Activated CD8-positive, alpha-beta T cell treated with anti-CD3 and anti-CD28 coated beads, Interleukin-2, amount 10 ng/mL, durations not matched to agents 7 days and 5 days (primary cell): ENCODE measurements around the gene USP3. TPM values are rescaled to one million over a fixed set of nuclear protein-coding genes. Genes with fewer than 3 reads are reported as not detected.
A peak's percentile ranks its signal among the peaks of the same experiment; 100 is the strongest.

Experiments used
- ATAC-seq: fragments of 150-1000 bp; cut with Tn5 transposase; one replicate; pipeline ENCODE4 v1.10.0; 2021; ENCODE audit warnings: moderate library complexity
- CTCF ChIA-PET: fragments of 350-600 bp; sonication (Branson Sonifier 250); formaldehyde crosslinking; loops from one replicate; lab custom pipeline; 2021; ENCODE audit warnings: antibody characterized with exemption; lab: Charles Lee
- POLR2A ChIA-PET: fragments of 350-600 bp; sonication (Branson Sonifier 250); formaldehyde crosslinking; loops from one replicate; lab custom pipeline; 2021; ENCODE audit warnings: antibody characterized with exemption; lab: Charles Lee
- DNase-seq: peaks from one replicate; pipeline ENCODE4 v3.0.0-alpha.2; 2020
- H3K27ac Mint-ChIP-seq: one replicate; pipeline ENCODE4 v1.8.0; 2021; ENCODE audit warnings: mild to moderate bottlenecking, mixed read lengths
- H3K27me3 Mint-ChIP-seq: one replicate; pipeline ENCODE4 v1.8.0; 2021; ENCODE audit warnings: low read depth, mixed read lengths
- H3K36me3 Mint-ChIP-seq: one replicate; pipeline ENCODE4 v1.8.0; 2021; ENCODE audit warnings: low read depth, mixed read lengths
- H3K4me1 Mint-ChIP-seq: one replicate; pipeline ENCODE4 v1.8.0; 2021; ENCODE audit warnings: low read depth, mixed read lengths
- H3K4me3 Mint-ChIP-seq: one replicate; pipeline ENCODE4 v1.8.0; 2021; ENCODE audit warnings: mild to moderate bottlenecking, mixed read lengths
- H3K9me3 Mint-ChIP-seq: one replicate; pipeline ENCODE4 v1.8.0; 2022; ENCODE audit warnings: mixed read lengths; ENCODE audit not compliant: insufficient read depth
- total RNA-seq, 2 experiments: library from RNA; stranded (reverse); gene quantifications; one replicate each; pipeline ENCODE4 v1.2.3, GENCODE V29; 2021

USP3 gene
- total RNA-seq, 2 experiments from 2014 or later = 48.3 to 49.1 TPM

DNA sequence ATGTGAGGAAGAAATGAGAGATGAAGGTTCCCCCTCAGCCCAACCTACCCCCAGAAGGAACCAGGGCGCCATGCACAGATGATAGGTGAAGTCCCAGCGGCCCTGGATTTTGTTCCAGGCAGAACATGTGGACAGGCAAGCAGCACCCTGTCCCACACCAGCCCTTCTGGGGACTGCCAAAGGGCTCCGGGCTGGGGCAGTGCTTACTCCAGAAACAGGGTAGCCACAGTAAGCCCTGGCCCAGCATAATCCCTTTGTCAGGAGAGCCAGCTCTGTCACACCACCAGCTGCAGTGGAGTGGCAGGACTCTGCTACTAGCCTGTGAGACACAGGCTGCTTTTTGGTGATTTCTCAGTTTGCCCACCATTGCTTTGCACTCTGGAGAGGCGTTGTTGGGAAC is 99.1 kb downstream of the USP3 start:
- ChIA-PET CTCF (interaction anchor here (1.3 to 2.4 kb wide), 4 partner anchors 98 to 465 kb away, joined by 3 to 15 read pairs (median 8); no protein-coding TSS in a partner anchor), POLR2A (interaction anchor here (1.7 kb wide), 1 partner anchor 98 kb away, joined by 5 read pairs; the partner anchor contains the start of gene USP3)
- no peaks in the 10 kb centered on the region for H3K9me3 Mint-ChIP-seq
- no peak overlapping the region for H3K4me3 Mint-ChIP-seq
- DNase-seq (no peak), ATAC-seq (no peak)
- peaks cover 16% of the 10 kb centered on the region for H3K36me3 Mint-ChIP-seq
- H3K27ac Mint-ChIP-seq = no peak overlapping the region
- peaks cover 66% of the 10 kb centered on the region for H3K4me1 Mint-ChIP-seq
- peaks cover 3% of the 10 kb centered on the region for H3K27me3 Mint-ChIP-seq

DNA sequence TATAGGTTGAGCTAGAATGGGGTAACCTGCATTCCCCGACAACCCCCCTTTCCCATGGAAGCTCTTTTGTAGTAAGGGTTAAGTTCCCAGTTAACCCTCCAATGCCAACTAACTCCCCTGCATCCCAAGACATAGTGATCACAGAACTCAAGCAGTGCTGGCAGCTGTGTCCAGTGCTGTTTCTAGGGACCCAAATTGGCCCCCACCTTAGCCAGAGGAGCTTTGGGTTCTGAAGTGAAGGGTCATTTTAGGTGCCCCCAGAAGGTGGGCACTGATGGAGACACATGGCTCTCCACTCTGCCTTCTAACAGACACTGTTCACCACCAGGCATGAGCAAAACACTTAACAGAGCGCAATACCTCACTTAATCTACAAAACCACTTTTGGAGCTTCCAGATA is 99.9 kb downstream of the USP3 start:
- POLR2A ChIA-PET = interaction anchor here (0.6 to 1.7 kb wide), 2 partner anchors 99 to 291 kb away, joined by 3 to 5 read pairs; partner anchors contain the start of gene USP3
- Mint-ChIP-seq H3K27me3 (peaks cover 3% of the 10 kb centered on the region), H3K27ac (no peak overlapping the region), H3K9me3 (no peaks in the 10 kb centered on the region), H3K36me3 (peaks cover 22% of the 10 kb centered on the region), H3K4me3 (no peak overlapping the region), H3K4me1 (peaks cover 66% of the 10 kb centered on the region)
- DNase-seq (no peak), ATAC-seq (no peak)
- CTCF ChIA-PET = interaction anchor here (0.6 to 3.9 kb wide), 9 partner anchors 27 to 464 kb away, joined by 3 to 15 read pairs (median 3); partner anchors contain the start of gene DAPK2

DNA sequence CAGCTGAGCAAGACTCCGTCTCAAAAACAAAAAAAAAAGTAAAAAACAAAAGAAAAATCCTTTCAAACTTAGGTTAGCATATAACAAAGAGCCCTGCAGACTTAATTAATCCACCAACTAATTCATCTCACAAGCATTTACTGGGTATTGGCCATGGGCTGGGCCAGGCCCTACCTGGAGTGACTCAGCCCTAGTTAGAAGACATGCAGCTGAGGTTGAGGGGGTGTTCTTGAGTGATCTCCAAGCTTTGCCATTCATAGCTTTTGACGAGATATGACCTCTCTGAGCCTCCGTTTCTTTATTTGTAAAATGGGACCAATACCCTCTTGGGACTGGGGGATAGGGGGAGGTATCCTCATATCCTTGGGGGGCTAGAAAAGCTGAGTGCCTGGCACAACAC is 100.6 kb downstream of the USP3 start:
- no peak overlapping the region for H3K4me3 Mint-ChIP-seq
- H3K27ac Mint-ChIP-seq = peak overlapping the region; percentile 94
- peaks cover 23% of the 10 kb centered on the region for H3K36me3 Mint-ChIP-seq
- ATAC-seq (no peak), DNase-seq (no peak)
- CTCF ChIA-PET = interaction anchor here (0.9 to 3.9 kb wide), 9 partner anchors 11 to 548 kb away, joined by 3 to 15 read pairs (median 4); partner anchors contain the start of gene DAPK2
- peaks cover 3% of the 10 kb centered on the region for H3K27me3 Mint-ChIP-seq
- H3K9me3 Mint-ChIP-seq = no peaks in the 10 kb centered on the region
- POLR2A ChIA-PET = interaction anchor here (1.7 kb wide), 1 partner anchor 100 kb away, joined by 5 read pairs; the partner anchor contains the start of gene USP3
- H3K4me1 Mint-ChIP-seq = peaks cover 64% of the 10 kb centered on the region

DNA sequence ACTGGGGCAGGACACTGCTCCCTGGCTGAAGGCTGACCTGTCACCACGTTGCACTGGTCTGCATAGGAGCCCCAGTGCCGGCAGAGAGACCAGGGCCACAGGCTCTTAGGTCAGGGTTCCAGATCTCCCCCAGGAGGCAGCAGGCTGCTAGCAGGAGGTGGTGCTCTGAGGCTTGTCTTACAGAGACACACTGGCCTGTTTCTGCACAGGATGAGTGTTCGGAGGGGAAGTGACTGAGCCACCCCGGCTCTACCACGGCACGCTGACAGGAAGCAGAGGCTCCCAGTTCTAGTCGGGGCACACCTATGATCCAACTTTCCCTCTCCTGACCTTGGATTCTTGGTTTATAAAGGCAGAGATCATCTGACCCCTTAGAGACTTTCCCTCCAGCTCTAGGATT is 101.4 kb downstream of the USP3 start:
- ATAC-seq (peak; percentile 69), DNase-seq (peak; percentile 83)
- H3K27me3 Mint-ChIP-seq = peaks cover 3% of the 10 kb centered on the region
- peaks cover 26% of the 10 kb centered on the region for H3K36me3 Mint-ChIP-seq
- H3K4me3 Mint-ChIP-seq = peak overlapping the region; percentile 30
- peaks cover 70% of the 10 kb centered on the region for H3K4me1 Mint-ChIP-seq
- no peaks in the 10 kb centered on the region for H3K9me3 Mint-ChIP-seq
- H3K27ac Mint-ChIP-seq = peak overlapping the region; percentile 94
- POLR2A ChIA-PET = interaction anchor here (0.9 to 1.5 kb wide), 2 partner anchors 463 to 488 kb away, joined by 3 to 6 read pairs; partner anchors contain the start of gene CIAO2A
- CTCF ChIA-PET = interaction anchor here (0.7 to 7.6 kb wide), 15 partner anchors 10 to 547 kb away, joined by 3 to 132 read pairs (median 4); partner anchors contain the start of genes CIAO2A and DAPK2

DNA sequence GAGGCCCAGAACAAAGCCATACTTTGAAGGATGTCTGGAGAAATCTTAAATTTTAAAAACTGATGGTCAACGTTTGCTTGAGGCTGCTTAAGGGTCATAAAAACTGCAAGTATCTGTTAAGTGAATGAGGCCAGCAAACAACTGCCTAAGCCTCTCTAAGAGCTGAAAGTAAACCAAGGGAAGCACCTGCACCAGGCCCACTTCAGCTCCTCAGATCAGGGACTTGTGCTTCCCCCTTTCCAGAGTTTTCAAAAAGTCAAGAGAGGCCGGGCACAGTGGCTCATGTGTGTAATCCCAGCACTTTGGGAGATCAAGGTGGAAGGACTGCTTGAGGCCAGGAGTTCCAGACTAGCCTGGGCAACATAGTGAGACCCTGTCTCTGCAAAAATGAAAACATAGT is 101.9 kb downstream of the USP3 start:
- ChIA-PET POLR2A (interaction anchor here (0.9 to 1.5 kb wide), 2 partner anchors 463 to 487 kb away, joined by 3 to 6 read pairs; partner anchors contain the start of gene CIAO2A), CTCF (interaction anchor here (0.7 to 7.6 kb wide), 13 partner anchors 10 to 547 kb away, joined by 3 to 132 read pairs (median 4); partner anchors contain the start of genes CIAO2A and DAPK2)
- H3K36me3 Mint-ChIP-seq = peaks cover 29% of the 10 kb centered on the region
- H3K4me1 Mint-ChIP-seq = peaks cover 75% of the 10 kb centered on the region
- ATAC-seq = no peak
- peak overlapping the region; percentile 94 for H3K27ac Mint-ChIP-seq
- DNase-seq = no peak
- no peaks in the 10 kb centered on the region for H3K9me3 Mint-ChIP-seq
- peak overlapping the region; percentile 30 for H3K4me3 Mint-ChIP-seq
- H3K27me3 Mint-ChIP-seq = peaks cover 3% of the 10 kb centered on the region

DNA sequence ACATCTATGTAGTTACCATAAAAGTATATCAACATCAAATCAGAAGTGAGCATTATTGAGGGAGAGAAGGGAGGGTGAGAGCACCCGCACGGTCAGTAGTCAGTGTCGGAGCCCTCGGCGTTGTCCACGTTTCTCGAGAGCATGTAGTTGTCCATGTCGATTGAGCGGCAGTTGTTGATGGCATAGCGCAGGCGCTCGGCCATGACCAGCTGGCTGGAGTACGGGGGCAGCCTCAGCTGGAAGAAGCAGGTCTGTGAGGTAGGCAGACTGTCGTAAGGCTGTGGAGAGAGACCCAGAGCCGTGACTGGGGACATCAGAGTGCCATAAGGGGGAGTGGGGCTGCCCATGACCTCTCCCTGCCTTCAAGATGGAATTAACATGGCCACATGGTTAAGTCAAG is 104.6 kb downstream of the USP3 start:
- no peak for DNase-seq
- no peak overlapping the region for H3K4me3 Mint-ChIP-seq
- H3K4me1 Mint-ChIP-seq = peaks cover 57% of the 10 kb centered on the region
- POLR2A ChIA-PET = interaction anchor here (2.8 kb wide), 1 partner anchor 8 kb away, joined by 15 read pairs; no protein-coding TSS in a partner anchor
- H3K9me3 Mint-ChIP-seq = no peaks in the 10 kb centered on the region
- no peaks in the 10 kb centered on the region for H3K27me3 Mint-ChIP-seq
- CTCF ChIA-PET = interaction anchor here (1.0 to 7.6 kb wide), 25 partner anchors 9 to 484 kb away, joined by 3 to 132 read pairs (median 8); partner anchors contain the start of genes CIAO2A and DAPK2
- H3K27ac Mint-ChIP-seq = no peak overlapping the region
- ATAC-seq = no peak
- H3K36me3 Mint-ChIP-seq = peaks cover 39% of the 10 kb centered on the region

DNA sequence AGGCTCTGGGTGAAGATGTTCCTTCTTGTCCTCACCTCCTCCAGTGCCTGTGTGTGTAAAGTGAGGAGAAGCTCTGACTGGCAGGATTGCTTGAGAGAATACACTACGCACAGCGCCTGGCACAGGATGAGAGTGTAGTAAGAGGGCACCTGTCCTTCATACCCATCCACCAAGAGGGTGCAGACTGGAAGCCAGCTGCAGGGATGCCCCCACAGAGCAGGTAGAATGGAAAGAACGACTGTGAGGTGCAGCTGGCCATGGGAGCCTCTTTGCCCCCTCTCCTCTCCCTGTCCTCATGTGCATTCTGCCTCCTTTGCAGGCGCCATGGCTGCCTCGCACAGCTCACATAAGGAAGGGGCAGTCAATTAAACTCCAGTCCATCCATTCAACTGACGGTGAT is 105.1 kb downstream of the USP3 start:
- ATAC-seq (no peak), DNase-seq (no peak)
- Mint-ChIP-seq H3K9me3 (no peaks in the 10 kb centered on the region), H3K4me1 (peaks cover 54% of the 10 kb centered on the region), H3K36me3 (peaks cover 42% of the 10 kb centered on the region), H3K27ac (peak overlapping the region; percentile 62), H3K27me3 (no peaks in the 10 kb centered on the region), H3K4me3 (no peak overlapping the region)
- POLR2A ChIA-PET = interaction anchor here (0.7 to 2.8 kb wide), 7 partner anchors 9 to 484 kb away, joined by 3 to 15 read pairs (median 3); partner anchors contain the start of genes CIAO2A and FBXL22
- CTCF ChIA-PET = interaction anchor here (0.6 to 7.6 kb wide), 78 partner anchors 9 to 544 kb away, joined by 3 to 132 read pairs (median 4); partner anchors contain the start of genes CIAO2A, DAPK2, FBXL22 and HERC1

DNA sequence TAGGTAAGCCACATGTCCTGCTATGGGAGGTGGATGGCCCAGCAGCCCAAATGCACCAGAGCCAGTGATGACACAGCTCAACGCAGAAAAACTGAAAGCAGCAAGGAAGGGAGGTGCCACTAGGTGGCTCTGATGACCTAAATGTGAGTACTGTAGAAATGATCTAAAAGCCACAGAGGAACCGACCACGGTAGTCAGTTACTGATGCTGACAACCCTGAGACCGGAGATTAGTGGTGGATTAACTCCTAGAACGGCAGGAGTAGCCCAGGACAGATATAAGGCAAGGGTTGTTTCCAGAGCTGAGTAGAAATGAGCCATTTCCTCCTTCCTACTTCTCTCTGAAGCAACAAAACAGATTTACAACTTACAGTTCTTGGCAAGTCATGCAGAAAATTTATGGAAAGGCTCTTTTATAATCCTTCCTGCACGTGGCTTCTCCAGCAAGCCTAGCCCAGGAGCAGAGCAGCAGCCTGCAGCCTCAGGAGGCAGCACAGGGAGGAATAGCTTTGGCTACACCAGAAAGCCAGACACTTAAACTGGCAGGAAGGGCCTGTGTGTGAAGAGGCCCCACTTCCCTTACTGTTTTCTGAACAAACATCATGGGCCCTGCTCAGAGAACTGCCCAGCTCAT is 105.9 kb downstream of the USP3 start:
- no peaks in the 10 kb centered on the region for H3K27me3 Mint-ChIP-seq
- H3K36me3 Mint-ChIP-seq = peaks cover 50% of the 10 kb centered on the region
- H3K4me1 Mint-ChIP-seq = peaks cover 46% of the 10 kb centered on the region
- H3K4me3 Mint-ChIP-seq = peak overlapping the region; percentile 12
- DNase-seq = peak; percentile 90
- H3K9me3 Mint-ChIP-seq = no peaks in the 10 kb centered on the region
- H3K27ac Mint-ChIP-seq = peak overlapping the region; percentile 94
- POLR2A ChIA-PET = interaction anchor here (0.7 to 2.8 kb wide), 7 partner anchors 9 to 484 kb away, joined by 3 to 15 read pairs (median 3); partner anchors contain the start of genes CIAO2A and FBXL22
- CTCF ChIA-PET = interaction anchor here (0.6 to 7.6 kb wide), 83 partner anchors 10 to 543 kb away, joined by 3 to 132 read pairs (median 4); partner anchors contain the start of genes CIAO2A, DAPK2, FBXL22 and HERC1
- peak; percentile 91 for ATAC-seq

DNA sequence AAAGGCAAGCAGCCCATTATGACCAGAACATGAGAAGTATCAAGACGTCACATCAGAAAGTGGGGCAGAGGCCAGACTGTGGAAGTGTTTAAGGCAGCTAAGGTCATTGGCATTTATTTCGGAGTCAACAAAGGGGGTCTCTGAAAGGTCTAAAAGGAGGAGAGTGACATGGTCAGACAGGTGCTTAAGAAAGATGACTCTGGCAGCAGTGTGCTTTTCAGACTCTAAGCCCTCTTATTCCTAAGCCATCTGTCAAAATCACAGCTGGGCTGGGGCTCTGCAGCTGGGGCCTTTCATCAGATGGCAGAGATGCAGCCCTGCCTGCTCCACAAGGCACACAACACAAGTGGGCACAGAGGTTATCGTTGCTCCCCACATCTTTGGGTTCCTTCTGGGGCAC is 106.8 kb downstream of the USP3 start:
- H3K36me3 Mint-ChIP-seq = peaks cover 53% of the 10 kb centered on the region
- no peaks in the 10 kb centered on the region for H3K9me3 Mint-ChIP-seq
- ATAC-seq = no peak
- H3K4me3 Mint-ChIP-seq = no peak overlapping the region
- no peak for DNase-seq
- ChIA-PET POLR2A (interaction anchor here (1.0 to 2.8 kb wide), 2 partner anchors 10 to 430 kb away, joined by 3 to 15 read pairs; no protein-coding TSS in a partner anchor), CTCF (interaction anchor here (0.7 to 7.6 kb wide), 28 partner anchors 11 to 542 kb away, joined by 3 to 132 read pairs (median 8); partner anchors contain the start of genes CIAO2A and DAPK2)
- peaks cover 37% of the 10 kb centered on the region for H3K4me1 Mint-ChIP-seq
- peak overlapping the region; percentile 94 for H3K27ac Mint-ChIP-seq
- H3K27me3 Mint-ChIP-seq = no peaks in the 10 kb centered on the region

DNA sequence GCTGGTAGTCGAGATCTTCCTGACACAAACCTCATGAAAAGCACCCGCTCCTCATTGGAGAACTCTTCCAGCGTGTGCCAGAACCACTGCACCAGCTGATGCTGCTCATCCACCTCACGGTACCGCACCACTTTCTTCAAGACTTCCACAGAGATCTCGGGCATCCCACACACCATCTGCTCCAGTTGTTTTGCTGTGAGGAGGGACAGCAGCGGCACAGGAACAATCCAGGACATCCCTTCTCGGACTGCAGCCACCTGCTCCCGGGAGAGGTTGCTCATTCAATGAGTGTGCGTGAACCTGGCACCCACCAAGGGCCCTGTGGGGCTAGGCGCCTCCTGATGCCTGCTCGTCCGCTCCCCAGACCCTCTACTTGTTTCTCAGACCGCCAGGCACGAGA is 107.9 kb downstream of the USP3 start:
- Mint-ChIP-seq H3K9me3 (no peaks in the 10 kb centered on the region), H3K36me3 (peaks cover 56% of the 10 kb centered on the region), H3K27ac (no peak overlapping the region), H3K27me3 (no peaks in the 10 kb centered on the region), H3K4me3 (no peak overlapping the region), H3K4me1 (peaks cover 29% of the 10 kb centered on the region)
- no peak for DNase-seq
- ChIA-PET CTCF (interaction anchor here (1.0 to 7.6 kb wide), 6 partner anchors 12 to 479 kb away, joined by 3 to 132 read pairs (median 8); no protein-coding TSS in a partner anchor), POLR2A (interaction anchor here (0.8 kb wide), 1 partner anchor 120 kb away, joined by 3 read pairs; no protein-coding TSS in a partner anchor)
- ATAC-seq = no peak

DNA sequence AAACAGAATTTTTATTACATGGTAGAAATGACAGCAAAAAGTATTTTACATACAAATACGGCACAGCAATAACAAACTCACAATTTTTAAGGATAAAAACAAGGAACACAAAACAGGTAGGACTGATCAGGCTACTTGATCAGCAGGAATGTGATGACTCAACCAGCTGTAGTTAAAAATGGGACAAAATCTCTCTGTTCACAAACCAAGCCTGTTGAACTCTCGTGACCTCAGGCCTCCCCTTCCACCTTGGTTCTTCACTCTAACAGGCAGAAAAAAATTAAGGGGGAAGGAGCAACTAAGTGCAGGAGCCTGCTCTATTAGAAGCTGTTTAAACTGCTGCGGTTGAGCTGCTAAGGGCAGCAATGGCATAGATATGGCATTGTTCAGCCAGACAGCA is 111.5 kb downstream of the USP3 start:
- ChIA-PET CTCF (interaction anchor here (1.8 kb wide), 1 partner anchor 10 kb away, joined by 6 read pairs; no protein-coding TSS in a partner anchor), POLR2A (no interaction called here)
- H3K36me3 Mint-ChIP-seq = peaks cover 54% of the 10 kb centered on the region

More for the DNA sequence above, 111.5 kb downstream of the USP3 start:
- H3K9me3 Mint-ChIP-seq = no peaks in the 10 kb centered on the region
- DNase-seq (no peak), ATAC-seq (no peak)
- peaks cover 6% of the 10 kb centered on the region for H3K4me1 Mint-ChIP-seq
- no peak overlapping the region for H3K4me3 Mint-ChIP-seq
- H3K27ac Mint-ChIP-seq = no peak overlapping the region
- no peaks in the 10 kb centered on the region for H3K27me3 Mint-ChIP-seq
